WTC11 (cell line): ENCODE data around the gene CPEB4. TPM values are rescaled to one million over a fixed set of nuclear protein-coding genes. Genes with fewer than 3 reads are reported as not detected.

ENCODE experiments used
- ATAC-seq: fragments of 200-7000 bp; cut with Tn5 transposase; 2 replicates; pipeline ENCODE4 v1.10.0; 2021; ENCODE audit warnings: mild to moderate bottlenecking, moderate library complexity
- CTCF ChIA-PET: fragments of 300-600 bp; sonication (Branson Sonifier 250); formaldehyde crosslinking; loops from one replicate; lab custom pipeline; 2021; ENCODE audit warnings: antibody characterized with exemption; lab: Charles Lee
- POLR2A ChIA-PET: fragments of 350-600 bp; sonication (Branson Sonifier 250); formaldehyde crosslinking; loops from one replicate; lab custom pipeline; 2021; ENCODE audit warnings: antibody characterized with exemption; lab: Charles Lee
- DNase-seq: peaks from one replicate; pipeline ENCODE4 v3.0.0; 2021; ENCODE audit warnings: low spot score
- H3K27ac Mint-ChIP-seq: 2 replicates; pipeline ENCODE4 v1.8.0; 2021; ENCODE audit warnings: mixed read lengths
- H3K27me3 Mint-ChIP-seq: 2 replicates; pipeline ENCODE4 v1.8.0; 2021; ENCODE audit warnings: low read depth, mild to moderate bottlenecking, moderate library complexity, mixed read lengths
- H3K36me3 Mint-ChIP-seq: 2 replicates; pipeline ENCODE4 v1.8.0; 2021; ENCODE audit warnings: mixed read lengths
- H3K4me1 Mint-ChIP-seq: 2 replicates; pipeline ENCODE4 v1.8.0; 2022; ENCODE audit warnings: mixed read lengths
- H3K4me3 Mint-ChIP-seq: 2 replicates; pipeline ENCODE4 v1.8.0; 2021; ENCODE audit warnings: mild to moderate bottlenecking, moderate library complexity, mixed read lengths
- H3K9me3 Mint-ChIP-seq: 2 replicates; pipeline ENCODE4 v1.8.0; 2021; ENCODE audit warnings: mixed read lengths
- CREB1 ChIP-seq: sonication (generic); formaldehyde crosslinking; IDR thresholded peaks from 2 replicates; pipeline ENCODE4 v1.8.0; 2023; ENCODE audit warnings: mild to moderate bottlenecking, missing genetic modification reagents
- CREM ChIP-seq: sonication (generic); formaldehyde crosslinking; IDR thresholded peaks from 2 replicates; pipeline ENCODE4 v1.8.1; 2022; ENCODE audit warnings: mild to moderate bottlenecking, missing genetic modification reagents, moderate library complexity
- ELF4 ChIP-seq: sonication (generic); formaldehyde crosslinking; IDR thresholded peaks from 2 replicates; pipeline ENCODE4 v1.8.1; 2022; ENCODE audit warnings: low read depth, mild to moderate bottlenecking, moderate library complexity, missing genetic modification reagents
- EMX1 ChIP-seq: fragments of 250-450 bp; sonication (Bioruptor Pico); IDR thresholded peaks from 2 replicates; pipeline ENCODE4 v1.8.0; 2021; ENCODE audit warnings: mild to moderate bottlenecking
- GABPB1 ChIP-seq: sonication (generic); formaldehyde crosslinking; IDR thresholded peaks from 2 replicates; pipeline ENCODE4 v1.8.1; 2023; ENCODE audit warnings: mild to moderate bottlenecking, missing genetic modification reagents
- GTF2I ChIP-seq: fragments of 250-450 bp; sonication (Bioruptor Pico); conservative IDR thresholded peaks from 2 replicates; pipeline ENCODE4 v1.4.0; 2021; ENCODE audit warnings: mild to moderate bottlenecking
- JAZF1 ChIP-seq: fragments of 250-450 bp; sonication (Bioruptor Pico); IDR thresholded peaks from 2 replicates; pipeline ENCODE4 v1.9.0; 2021; ENCODE audit warnings: moderate library complexity, mild to moderate bottlenecking, inconsistent platforms
- KAT7 ChIP-seq: sonication (generic); formaldehyde crosslinking; IDR thresholded peaks from 2 replicates; pipeline ENCODE4 v1.8.1; 2023; ENCODE audit warnings: missing genetic modification reagents, mild to moderate bottlenecking, borderline replicate concordance
- NFATC4 ChIP-seq: fragments of 250-450 bp; sonication (Bioruptor Pico); IDR thresholded peaks from 2 replicates; pipeline ENCODE4 v1.9.0; 2021; ENCODE audit warnings: mild to moderate bottlenecking
- NR3C1 ChIP-seq: sonication (generic); formaldehyde crosslinking; conservative IDR thresholded peaks from 2 replicates; pipeline ENCODE4 v1.8.1; 2023; ENCODE audit warnings: low read depth, mild to moderate bottlenecking, missing genetic modification reagents
- PRRX2 ChIP-seq: fragments of 250-450 bp; sonication (Bioruptor Pico); IDR thresholded peaks from 2 replicates; pipeline ENCODE4 v1.8.0; 2021; ENCODE audit warnings: mild to moderate bottlenecking
- RELA ChIP-seq: sonication (generic); formaldehyde crosslinking; IDR thresholded peaks from 2 replicates; pipeline ENCODE4 v1.8.1; 2022; ENCODE audit warnings: missing genetic modification reagents, mild to moderate bottlenecking, borderline replicate concordance
- SMAD4 ChIP-seq: sonication (generic); formaldehyde crosslinking; IDR thresholded peaks from 2 replicates; pipeline ENCODE4 v1.8.0; 2022; ENCODE audit warnings: mild to moderate bottlenecking, missing genetic modification reagents
- TCF7 ChIP-seq: sonication (generic); formaldehyde crosslinking; IDR thresholded peaks from 2 replicates; pipeline ENCODE4 v1.8.0; 2022; ENCODE audit warnings: mild to moderate bottlenecking, low read depth, missing genetic modification reagents, moderate library complexity
- TEAD1 ChIP-seq: sonication (generic); formaldehyde crosslinking; IDR thresholded peaks from 2 replicates; pipeline ENCODE4 v1.8.0; 2022; ENCODE audit warnings: mild to moderate bottlenecking, missing genetic modification reagents
- ZNF121 ChIP-seq: sonication (generic); formaldehyde crosslinking; IDR thresholded peaks from 2 replicates; pipeline ENCODE4 v1.8.0; 2023; ENCODE audit warnings: missing genetic modification reagents
- ZNF232 ChIP-seq: sonication (generic); formaldehyde crosslinking; IDR thresholded peaks from 2 replicates; pipeline ENCODE4 v1.8.0; 2022; ENCODE audit warnings: mild to moderate bottlenecking, missing genetic modification reagents
- total RNA-seq: library from RNA; stranded (reverse); gene quantifications from 3 replicates; pipeline ENCODE4 v1.2.3, GENCODE V29; 2021
- TF ChIP-seq, protein P1 (sequence below): sonication (generic); formaldehyde crosslinking; IDR thresholded peaks from 2 replicates; pipeline ENCODE4 v1.8.0; 2022; ENCODE audit warnings: mild to moderate bottlenecking, missing genetic modification reagents
- TF ChIP-seq, protein P2 (sequence below): sonication (generic); formaldehyde crosslinking; IDR thresholded peaks from 2 replicates; pipeline ENCODE4 v1.8.0; 2022; ENCODE audit warnings: mild to moderate bottlenecking, missing genetic modification reagents
- TF ChIP-seq, protein P3 (sequence below): sonication (generic); formaldehyde crosslinking; IDR thresholded peaks from 2 replicates; pipeline ENCODE4 v1.8.1; 2023; ENCODE audit warnings: mild to moderate bottlenecking, missing genetic modification reagents
- TF ChIP-seq, protein P4 (sequence below): sonication (generic); formaldehyde crosslinking; IDR thresholded peaks from 2 replicates; pipeline ENCODE4 v1.8.0; 2023; ENCODE audit warnings: missing genetic modification reagents
- TF ChIP-seq, protein P5 (sequence below): fragments of 250-450 bp; sonication (Bioruptor Pico); IDR thresholded peaks from 2 replicates; pipeline ENCODE4 v1.8.0; 2021; ENCODE audit warnings: mild to moderate bottlenecking

CPEB4 gene
- total RNA-seq, 1 experiment from 2014 or later: 12.7 TPM

DNA sequence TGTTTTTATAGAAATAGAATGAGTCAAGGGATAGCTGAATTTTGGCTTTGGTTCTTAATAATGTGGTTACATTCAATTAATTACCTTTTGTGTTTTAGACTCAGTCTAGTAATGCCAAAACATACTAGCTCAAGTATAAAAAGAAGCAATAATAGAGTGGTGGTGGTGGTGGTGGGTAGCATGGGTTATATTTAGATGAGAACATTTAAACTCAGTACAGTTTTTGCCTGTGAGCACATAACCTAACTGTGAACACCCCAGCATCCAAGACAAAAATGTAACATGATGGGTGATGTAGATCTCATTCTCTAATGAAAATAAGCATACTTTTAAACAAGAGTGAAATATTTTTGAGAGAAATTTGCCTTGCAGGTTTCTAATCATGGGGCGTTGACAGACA, 14.2 kb downstream of the CPEB4 start:
- H3K27ac Mint-ChIP-seq: no peak overlapping the region
- no peak overlapping the region for H3K4me3 Mint-ChIP-seq
- no peaks in the 10 kb centered on the region for H3K9me3 Mint-ChIP-seq
- DNase-seq (no peak), ATAC-seq (no peak)
- ChIA-PET POLR2A (interaction anchor here (0.7 kb wide), 1 partner anchor 11 kb away, joined by 3 read pairs; no protein-coding TSS in a partner anchor), CTCF (interaction anchor here (0.6 to 1.2 kb wide), 2 partner anchors 22 to 71 kb away, joined by 3 read pairs; no protein-coding TSS in a partner anchor)
- H3K36me3 Mint-ChIP-seq: no peaks in the 10 kb centered on the region
- TF ChIP-seq KAT7 (no peak), ZNF232 (no peak), NR3C1 (CRISPR knock-in tag) (no peak), PRRX2 (CRISPR knock-in tag) (no peak), NFATC4 (CRISPR knock-in tag) (no peak), ELF4 (CRISPR knock-in tag) (no peak), CREM (CRISPR knock-in tag) (no peak), RELA (CRISPR knock-in tag) (no peak)
- TF ChIP-seq, protein P1, sequence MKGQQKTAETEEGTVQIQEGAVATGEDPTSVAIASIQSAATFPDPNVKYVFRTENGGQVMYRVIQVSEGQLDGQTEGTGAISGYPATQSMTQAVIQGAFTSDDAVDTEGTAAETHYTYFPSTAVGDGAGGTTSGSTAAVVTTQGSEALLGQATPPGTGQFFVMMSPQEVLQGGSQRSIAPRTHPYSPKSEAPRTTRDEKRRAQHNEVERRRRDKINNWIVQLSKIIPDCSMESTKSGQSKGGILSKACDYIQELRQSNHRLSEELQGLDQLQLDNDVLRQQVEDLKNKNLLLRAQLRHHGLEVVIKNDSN (CRISPR knock-in tag): no peak
- TF ChIP-seq, protein P2, sequence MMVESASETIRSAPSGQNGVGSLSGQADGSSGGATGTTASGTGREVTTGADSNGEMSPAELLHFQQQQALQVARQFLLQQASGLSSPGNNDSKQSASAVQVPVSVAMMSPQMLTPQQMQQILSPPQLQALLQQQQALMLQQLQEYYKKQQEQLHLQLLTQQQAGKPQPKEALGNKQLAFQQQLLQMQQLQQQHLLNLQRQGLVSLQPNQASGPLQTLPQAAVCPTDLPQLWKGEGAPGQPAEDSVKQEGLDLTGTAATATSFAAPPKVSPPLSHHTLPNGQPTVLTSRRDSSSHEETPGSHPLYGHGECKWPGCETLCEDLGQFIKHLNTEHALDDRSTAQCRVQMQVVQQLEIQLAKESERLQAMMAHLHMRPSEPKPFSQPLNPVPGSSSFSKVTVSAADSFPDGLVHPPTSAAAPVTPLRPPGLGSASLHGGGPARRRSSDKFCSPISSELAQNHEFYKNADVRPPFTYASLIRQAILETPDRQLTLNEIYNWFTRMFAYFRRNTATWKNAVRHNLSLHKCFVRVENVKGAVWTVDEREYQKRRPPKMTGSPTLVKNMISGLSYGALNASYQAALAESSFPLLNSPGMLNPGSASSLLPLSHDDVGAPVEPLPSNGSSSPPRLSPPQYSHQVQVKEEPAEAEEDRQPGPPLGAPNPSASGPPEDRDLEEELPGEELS (CRISPR knock-in tag): no peak
- TF ChIP-seq, protein P3, sequence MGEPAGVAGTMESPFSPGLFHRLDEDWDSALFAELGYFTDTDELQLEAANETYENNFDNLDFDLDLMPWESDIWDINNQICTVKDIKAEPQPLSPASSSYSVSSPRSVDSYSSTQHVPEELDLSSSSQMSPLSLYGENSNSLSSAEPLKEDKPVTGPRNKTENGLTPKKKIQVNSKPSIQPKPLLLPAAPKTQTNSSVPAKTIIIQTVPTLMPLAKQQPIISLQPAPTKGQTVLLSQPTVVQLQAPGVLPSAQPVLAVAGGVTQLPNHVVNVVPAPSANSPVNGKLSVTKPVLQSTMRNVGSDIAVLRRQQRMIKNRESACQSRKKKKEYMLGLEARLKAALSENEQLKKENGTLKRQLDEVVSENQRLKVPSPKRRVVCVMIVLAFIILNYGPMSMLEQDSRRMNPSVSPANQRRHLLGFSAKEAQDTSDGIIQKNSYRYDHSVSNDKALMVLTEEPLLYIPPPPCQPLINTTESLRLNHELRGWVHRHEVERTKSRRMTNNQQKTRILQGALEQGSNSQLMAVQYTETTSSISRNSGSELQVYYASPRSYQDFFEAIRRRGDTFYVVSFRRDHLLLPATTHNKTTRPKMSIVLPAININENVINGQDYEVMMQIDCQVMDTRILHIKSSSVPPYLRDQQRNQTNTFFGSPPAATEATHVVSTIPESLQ (CRISPR knock-in tag): no peak
- TF ChIP-seq, protein P4, sequence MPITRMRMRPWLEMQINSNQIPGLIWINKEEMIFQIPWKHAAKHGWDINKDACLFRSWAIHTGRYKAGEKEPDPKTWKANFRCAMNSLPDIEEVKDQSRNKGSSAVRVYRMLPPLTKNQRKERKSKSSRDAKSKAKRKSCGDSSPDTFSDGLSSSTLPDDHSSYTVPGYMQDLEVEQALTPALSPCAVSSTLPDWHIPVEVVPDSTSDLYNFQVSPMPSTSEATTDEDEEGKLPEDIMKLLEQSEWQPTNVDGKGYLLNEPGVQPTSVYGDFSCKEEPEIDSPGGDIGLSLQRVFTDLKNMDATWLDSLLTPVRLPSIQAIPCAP (CRISPR knock-in tag): no peak
- H3K4me1 Mint-ChIP-seq: peaks cover 26% of the 10 kb centered on the region
- H3K27me3 Mint-ChIP-seq: no peaks in the 10 kb centered on the region

DNA sequence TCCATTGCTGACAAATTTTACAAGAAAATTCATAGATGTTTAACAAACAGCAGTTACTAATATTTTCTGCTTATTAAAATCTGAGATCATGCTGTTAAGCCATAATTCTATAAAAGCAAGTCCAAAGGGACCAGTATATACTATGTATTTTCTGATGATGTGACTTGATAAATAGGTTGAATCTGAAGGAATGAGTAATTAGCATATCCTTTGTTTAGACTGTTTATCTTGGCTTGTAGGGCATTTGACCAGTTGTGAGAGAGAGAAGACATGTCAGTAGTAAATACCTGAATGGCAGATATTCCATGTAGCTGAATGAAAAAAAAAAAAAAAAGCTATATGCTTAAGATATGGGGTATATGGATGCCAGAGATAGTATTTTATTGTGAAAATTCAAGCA, 14.6 kb downstream of the CPEB4 start:
- ChIA-PET POLR2A (no interaction called here), CTCF (interaction anchor here (0.6 to 1.2 kb wide), 3 partner anchors 10 to 71 kb away, joined by 3 read pairs; no protein-coding TSS in a partner anchor)
- Mint-ChIP-seq H3K27ac (peak overlapping the region; percentile 0; the same call in 1 of the 2 replicates), H3K4me1 (peaks cover 30% of the 10 kb centered on the region), H3K9me3 (no peaks in the 10 kb centered on the region), H3K27me3 (no peaks in the 10 kb centered on the region), H3K36me3 (no peaks in the 10 kb centered on the region), H3K4me3 (no peak overlapping the region)
- ATAC-seq (peak; percentile 56; the same call in 1 of the 2 replicates), DNase-seq (no peak)
- TF ChIP-seq EMX1 (CRISPR knock-in tag): no peak
- TF ChIP-seq TEAD1 (CRISPR knock-in tag): no peak
- TF ChIP-seq SMAD4 (CRISPR knock-in tag): no peak
- TF ChIP-seq TCF7 (CRISPR knock-in tag): no peak
- TF ChIP-seq CREB1 (CRISPR knock-in tag): no peak
- TF ChIP-seq, all 79 proteins: peak for 0

DNA sequence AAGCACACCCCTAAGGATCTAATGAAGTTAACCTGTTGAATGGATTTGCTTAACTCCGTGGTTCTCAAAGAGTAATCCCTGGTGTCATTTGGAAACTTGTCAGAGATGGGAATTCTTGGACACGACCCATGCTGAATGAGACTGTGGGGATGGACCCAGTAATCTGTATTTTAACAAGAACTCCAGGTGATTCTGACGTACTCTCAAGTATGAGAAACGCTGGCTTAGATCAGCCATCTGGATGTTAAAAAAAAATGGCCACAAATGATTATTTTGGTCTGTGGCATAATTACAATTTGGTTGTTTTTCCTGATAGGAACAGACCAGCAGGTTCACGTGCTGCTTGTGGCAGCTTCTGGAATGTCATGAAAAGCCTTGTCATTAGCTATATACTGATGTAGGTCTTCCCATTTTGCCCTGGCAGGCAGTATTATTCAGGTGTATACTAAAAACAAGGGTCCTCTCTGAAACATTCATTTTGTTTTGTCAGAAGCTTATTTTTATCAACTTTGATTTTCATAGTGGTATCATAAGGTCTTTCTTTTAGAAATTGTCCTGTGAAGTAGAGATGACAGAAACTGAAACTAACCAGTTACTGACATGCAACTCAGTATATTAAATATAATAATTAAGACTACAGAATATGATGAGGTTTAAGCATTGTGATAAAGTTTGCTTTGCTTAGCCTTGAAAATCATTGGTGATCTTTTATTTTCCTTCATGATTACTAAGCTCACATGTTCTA, 15.4 kb downstream of the CPEB4 start:
- POLR2A ChIA-PET: no interaction called here
- TF ChIP-seq GTF2I (CRISPR knock-in tag) (no peak), ZNF121 (CRISPR knock-in tag) (no peak), GABPB1 (CRISPR knock-in tag) (no peak), JAZF1 (CRISPR knock-in tag) (no peak)
- TF ChIP-seq, protein P5, sequence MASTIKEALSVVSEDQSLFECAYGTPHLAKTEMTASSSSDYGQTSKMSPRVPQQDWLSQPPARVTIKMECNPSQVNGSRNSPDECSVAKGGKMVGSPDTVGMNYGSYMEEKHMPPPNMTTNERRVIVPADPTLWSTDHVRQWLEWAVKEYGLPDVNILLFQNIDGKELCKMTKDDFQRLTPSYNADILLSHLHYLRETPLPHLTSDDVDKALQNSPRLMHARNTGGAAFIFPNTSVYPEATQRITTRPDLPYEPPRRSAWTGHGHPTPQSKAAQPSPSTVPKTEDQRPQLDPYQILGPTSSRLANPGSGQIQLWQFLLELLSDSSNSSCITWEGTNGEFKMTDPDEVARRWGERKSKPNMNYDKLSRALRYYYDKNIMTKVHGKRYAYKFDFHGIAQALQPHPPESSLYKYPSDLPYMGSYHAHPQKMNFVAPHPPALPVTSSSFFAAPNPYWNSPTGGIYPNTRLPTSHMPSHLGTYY (CRISPR knock-in tag): no peak
- TF ChIP-seq, protein P2 (CRISPR knock-in tag): no peak

More for the DNA sequence above, 15.4 kb downstream of the CPEB4 start:
- Mint-ChIP-seq H3K36me3 (no peaks in the 10 kb centered on the region), H3K4me1 (peaks cover 38% of the 10 kb centered on the region), H3K27ac (no peak overlapping the region), H3K9me3 (no peaks in the 10 kb centered on the region), H3K4me3 (no peak overlapping the region), H3K27me3 (no peaks in the 10 kb centered on the region)
- ATAC-seq: no peak
- DNase-seq: no peak
- CTCF ChIA-PET: interaction anchor here (0.7 to 1.2 kb wide), 4 partner anchors 9 to 22 kb away, joined by 3 to 5 read pairs (median 4); no protein-coding TSS in a partner anchor
